Measurements from ENCODE around the gene SPATA2. TPM values are rescaled to one million over a fixed set of nuclear protein-coding genes. Genes with fewer than 3 reads are reported as not detected.
A peak's percentile ranks its signal among the peaks of the same experiment; 100 is the strongest.

SPATA2 gene
- total RNA-seq, 1 donor from 2014 or later = 9.7 TPM

DNA sequence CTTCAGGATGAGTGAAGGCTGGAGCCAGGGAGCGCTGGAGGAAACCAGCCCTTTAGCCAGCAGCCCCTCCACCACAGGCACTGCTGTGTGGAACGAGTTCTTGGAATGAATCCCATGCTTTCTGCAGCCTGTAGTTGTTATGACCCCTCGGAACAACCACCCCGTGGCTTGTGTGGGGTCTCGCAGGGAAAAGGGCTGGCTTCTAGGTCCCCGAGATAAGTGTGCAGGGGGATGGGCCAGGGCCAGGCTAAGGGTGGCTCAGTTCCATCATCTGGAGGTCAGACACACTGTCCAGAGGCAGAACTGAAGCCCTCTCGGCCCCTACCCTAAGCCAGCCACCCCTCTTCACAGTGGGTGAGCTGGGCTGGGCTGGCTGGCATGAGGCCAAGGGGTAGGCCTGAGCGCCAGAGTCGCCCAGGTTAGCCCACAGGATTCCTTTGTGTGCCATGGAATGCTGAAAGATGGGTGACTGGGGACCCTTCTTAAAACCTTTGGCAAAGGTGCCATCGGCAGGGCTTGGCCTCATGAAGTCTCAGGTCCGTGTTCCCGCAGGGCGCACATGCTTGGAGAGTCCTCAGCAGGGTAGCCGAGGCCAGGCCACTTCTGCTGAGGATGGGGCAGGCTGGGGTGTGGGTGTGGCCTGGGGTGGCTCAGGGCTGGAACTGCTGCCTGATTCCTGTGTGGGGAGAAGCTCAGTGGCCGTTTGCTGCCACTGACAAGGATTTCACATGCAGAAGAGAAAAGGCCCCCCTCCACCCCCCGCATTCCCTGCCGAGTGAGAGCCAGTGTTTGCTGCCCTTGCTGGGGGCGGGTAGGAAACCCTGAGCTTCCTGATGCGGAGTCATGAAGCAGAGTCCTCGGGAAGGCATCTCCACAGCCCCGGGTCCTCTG is 24.6 kb downstream of the SPATA2 start:
- Mint-ChIP-seq H3K4me1 (ENCODE audit: low read depth, unreplicated experiment) (peaks cover 20% of the 10 kb centered on the region), H3K27ac (ENCODE audit: unreplicated experiment) (no peak overlapping the region), H3K9me3 (ENCODE audit: unreplicated experiment) (peaks cover 4% of the 10 kb centered on the region), H3K4me3 (ENCODE audit: unreplicated experiment) (no peak overlapping the region), H3K36me3 (ENCODE audit: unreplicated experiment) (no peaks in the 10 kb centered on the region), H3K27me3 (ENCODE audit: unreplicated experiment) (peaks cover 3% of the 10 kb centered on the region)
- TF ChIP-seq CTCF (IDR thresholded peaks at IDR 0.05; ENCODE audit: partially characterized antibody, unreplicated experiment) = no peak
- DNase-seq = no peak

DNA sequence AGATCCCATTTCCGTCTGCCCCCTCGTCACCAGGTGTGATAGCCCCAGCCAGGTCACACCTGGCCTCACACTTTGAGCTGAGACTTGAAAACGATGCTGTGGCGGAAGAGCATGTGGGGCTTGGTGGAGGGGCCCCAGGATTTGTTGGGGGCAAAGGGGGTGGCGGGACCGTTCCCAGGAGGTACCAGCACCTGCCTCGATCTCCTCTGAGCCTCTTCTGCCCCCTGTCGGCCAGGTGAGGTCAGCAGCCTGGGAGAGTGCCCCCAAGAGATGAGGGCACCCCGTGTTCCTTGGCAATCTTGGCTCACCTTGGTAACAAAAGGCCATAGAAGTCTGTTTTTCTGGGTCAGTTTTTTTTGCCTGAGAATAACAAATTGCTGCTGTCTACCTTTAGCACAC is 25.4 kb downstream of the SPATA2 start:
- no peak for TF ChIP-seq CTCF (IDR thresholded peaks at IDR 0.05; ENCODE audit: partially characterized antibody, unreplicated experiment)
- Mint-ChIP-seq H3K4me1 (ENCODE audit: low read depth, unreplicated experiment) (peaks cover 20% of the 10 kb centered on the region), H3K27me3 (ENCODE audit: unreplicated experiment) (peaks cover 3% of the 10 kb centered on the region), H3K4me3 (ENCODE audit: unreplicated experiment) (no peak overlapping the region), H3K36me3 (ENCODE audit: unreplicated experiment) (no peaks in the 10 kb centered on the region), H3K27ac (ENCODE audit: unreplicated experiment) (no peak overlapping the region), H3K9me3 (ENCODE audit: unreplicated experiment) (peaks cover 4% of the 10 kb centered on the region)
- DNase-seq = no peak

GRCh38 chr20:49889001-49889934 is 26.1 kb downstream of the SPATA2 start:
- no peak overlapping the region for H3K27ac Mint-ChIP-seq (ENCODE audit: unreplicated experiment)
- no peak for DNase-seq
- no peak overlapping the region for H3K4me3 Mint-ChIP-seq (ENCODE audit: unreplicated experiment)
- peaks cover 3% of the 10 kb centered on the region for H3K27me3 Mint-ChIP-seq (ENCODE audit: unreplicated experiment)
- no peak for TF ChIP-seq CTCF (IDR thresholded peaks at IDR 0.05; ENCODE audit: partially characterized antibody, unreplicated experiment)
- peaks cover 20% of the 10 kb centered on the region for H3K4me1 Mint-ChIP-seq (ENCODE audit: low read depth, unreplicated experiment)
- peaks cover 4% of the 10 kb centered on the region for H3K9me3 Mint-ChIP-seq (ENCODE audit: unreplicated experiment)
- H3K36me3 Mint-ChIP-seq (ENCODE audit: unreplicated experiment) = no peaks in the 10 kb centered on the region

DNA sequence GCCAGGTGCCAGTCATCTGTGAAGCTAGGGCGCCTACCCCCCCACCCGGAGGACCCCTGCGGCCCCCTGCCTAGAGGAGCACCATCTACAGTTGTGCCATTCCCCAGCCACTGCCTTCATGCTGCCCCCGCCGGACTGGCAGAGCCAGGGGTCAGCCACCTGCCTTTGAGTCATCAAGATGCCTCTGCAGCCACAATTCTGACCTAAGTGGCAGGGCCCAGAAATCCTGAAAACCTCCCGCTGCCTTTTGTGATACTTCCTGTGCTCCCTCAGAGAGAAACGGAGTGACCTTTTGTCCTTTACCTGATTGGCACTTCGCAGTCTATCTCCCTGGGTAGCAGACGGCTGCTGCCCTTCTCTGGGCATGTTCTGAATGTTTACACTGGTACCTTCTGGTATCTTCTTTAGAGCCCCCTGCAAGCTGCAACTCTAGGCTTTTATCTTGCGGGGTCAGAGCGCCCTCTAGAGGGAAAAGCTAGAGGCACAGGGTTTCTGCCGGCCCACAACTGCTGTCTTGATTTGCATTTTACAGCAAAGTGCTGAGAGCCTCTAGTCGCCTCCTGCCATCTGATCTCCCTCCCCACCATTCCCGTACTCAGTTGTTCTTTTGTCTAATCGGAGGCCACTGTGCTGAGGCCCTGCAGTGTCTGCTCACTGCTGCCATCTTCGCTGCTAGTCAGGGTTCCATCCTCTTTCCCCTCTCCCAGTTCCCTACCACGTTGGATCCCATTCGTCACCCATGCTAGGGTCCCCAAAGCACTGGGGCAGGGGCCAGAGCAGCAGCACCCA is 26.9 kb downstream of the SPATA2 start:
- Mint-ChIP-seq H3K4me1 (ENCODE audit: low read depth, unreplicated experiment) (peaks cover 16% of the 10 kb centered on the region), H3K36me3 (ENCODE audit: unreplicated experiment) (no peaks in the 10 kb centered on the region), H3K27ac (ENCODE audit: unreplicated experiment) (peak overlapping the region; percentile 56), H3K4me3 (ENCODE audit: unreplicated experiment) (no peak overlapping the region), H3K9me3 (ENCODE audit: unreplicated experiment) (peaks cover 4% of the 10 kb centered on the region), H3K27me3 (ENCODE audit: unreplicated experiment) (peaks cover 3% of the 10 kb centered on the region)
- peak; percentile 89 for TF ChIP-seq CTCF (IDR thresholded peaks at IDR 0.05; ENCODE audit: partially characterized antibody, unreplicated experiment)
- peak; percentile 88 for DNase-seq
